Ishikawa (cell line): ENCODE results near the gene NDUFAF5.

Experiments
- RAD21 ChIP-seq: IDR thresholded peaks from 2 replicates; pipeline ENCODE4 v1.6.1; 2012; ENCODE audit warnings: low read depth
- TAF1 ChIP-seq: IDR thresholded peaks from 2 replicates; pipeline ENCODE4 v1.6.1; 2012; ENCODE audit warnings: low read depth, mild to moderate bottlenecking
- TEAD4 ChIP-seq: IDR thresholded peaks from 2 replicates; pipeline ENCODE4 v1.6.1; 2012
- YY1 ChIP-seq: IDR thresholded peaks from 2 replicates; pipeline ENCODE4 v1.6.1; 2012; ENCODE audit warnings: low read depth
- TF ChIP-seq, protein P1 (sequence below): IDR thresholded peaks from 2 replicates; pipeline ENCODE4 v1.6.1; 2012

DNA sequence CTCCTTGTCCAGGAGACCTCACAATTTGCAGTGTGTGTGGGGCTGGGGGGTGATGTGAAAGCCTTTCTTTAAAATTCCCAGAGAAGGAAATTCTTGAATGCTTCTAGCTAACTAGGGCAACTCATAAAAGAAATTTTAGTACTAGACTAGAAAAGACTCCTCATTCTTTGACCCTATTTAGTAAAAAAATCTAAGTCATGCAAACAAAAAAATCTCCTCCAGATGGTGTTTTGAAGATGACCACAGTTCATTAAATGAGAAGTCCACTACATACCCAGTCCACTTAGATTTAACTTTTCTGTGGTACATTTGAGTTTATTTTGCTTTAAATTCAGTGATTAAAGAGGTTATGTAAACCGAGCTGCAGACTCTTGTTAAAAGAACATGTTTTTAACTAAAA is 67.5 kb downstream of the NDUFAF5 start:
- TF ChIP-seq TAF1 (no peak), YY1 (no peak), TEAD4 (no peak), RAD21 (no peak)
- TF ChIP-seq, protein P1, sequence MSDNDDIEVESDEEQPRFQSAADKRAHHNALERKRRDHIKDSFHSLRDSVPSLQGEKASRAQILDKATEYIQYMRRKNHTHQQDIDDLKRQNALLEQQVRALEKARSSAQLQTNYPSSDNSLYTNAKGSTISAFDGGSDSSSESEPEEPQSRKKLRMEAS = no peak
